ENCODE measurements around the gene ANKS1B. TPM values are rescaled to one million over a fixed set of nuclear protein-coding genes. Genes with fewer than 3 reads are reported as not detected.

Gene ANKS1B
- polyA plus RNA-seq, 6 donors from 2014 or later, result not detected

- no peak for DNase-seq
- Mint-ChIP-seq H3K4me3 (no peak overlapping the region), H3K9me3 (peaks cover 4 to 26% (median 10%) of the 10 kb centered on the region in 7 donors), H3K27me3 (no peaks in the 10 kb centered on the region), H3K36me3 (no peaks in the 10 kb centered on the region), H3K4me1 (no peaks in the 10 kb centered on the region), H3K27ac (no peak overlapping the region)
- no peak for ATAC-seq (ENCODE audit: low read depth in 2 of 2)
Measured at GRCh38 chr12:99454539-99455172, 530.1 kb downstream of the ANKS1B start.

- no peaks in the 10 kb centered on the region for H3K36me3 Mint-ChIP-seq
- H3K27me3 Mint-ChIP-seq, result no peaks in the 10 kb centered on the region
- H3K27ac Mint-ChIP-seq, result no peak overlapping the region
- H3K4me3 Mint-ChIP-seq, result no peak overlapping the region
- DNase-seq (no peak), ATAC-seq (ENCODE audit: low read depth in 2 of 2) (no peak)
- no peaks in the 10 kb centered on the region for H3K4me1 Mint-ChIP-seq
- peaks cover 4 to 23% (median 10%) of the 10 kb centered on the region in 7 donors for H3K9me3 Mint-ChIP-seq
Measured at GRCh38 chr12:99453836-99454538, 530.7 kb downstream of the ANKS1B start.

GRCh38 chr12:99450036-99450630, 534.6 kb downstream of the ANKS1B start:
- DNase-seq (no peak), ATAC-seq (ENCODE audit: low read depth in 2 of 2) (no peak)
- H3K27me3 Mint-ChIP-seq, result no peaks in the 10 kb centered on the region
- H3K36me3 Mint-ChIP-seq, result no peaks in the 10 kb centered on the region
- H3K27ac Mint-ChIP-seq, result no peak overlapping the region
- no peaks in the 10 kb centered on the region for H3K4me1 Mint-ChIP-seq
- H3K4me3 Mint-ChIP-seq, result no peak overlapping the region
- H3K9me3 Mint-ChIP-seq, result peaks cover 2 to 9% (median 7%) of the 10 kb centered on the region in 7 donors

GRCh38 chr12:99444859-99445316, 539.8 kb downstream of the ANKS1B start:
- H3K27me3 Mint-ChIP-seq, result no peaks in the 10 kb centered on the region
- no peaks in the 10 kb centered on the region for H3K4me1 Mint-ChIP-seq
- ATAC-seq (ENCODE audit: low read depth in 2 of 2) (no peak), DNase-seq (no peak)
- no peaks in the 10 kb centered on the region for H3K36me3 Mint-ChIP-seq
- H3K27ac Mint-ChIP-seq, result no peak overlapping the region
- H3K4me3 Mint-ChIP-seq, result no peak overlapping the region
- H3K9me3 Mint-ChIP-seq, result peaks cover 0 to 8% (median 4%) of the 10 kb centered on the region in 7 donors

GRCh38 chr12:99442758-99443157, 542.0 kb downstream of the ANKS1B start:
- H3K36me3 Mint-ChIP-seq, result no peaks in the 10 kb centered on the region
- DNase-seq (no peak), ATAC-seq (ENCODE audit: low read depth in 2 of 2) (no peak)
- no peaks in the 10 kb centered on the region for H3K4me1 Mint-ChIP-seq
- no peak overlapping the region for H3K27ac Mint-ChIP-seq
- H3K27me3 Mint-ChIP-seq, result no peaks in the 10 kb centered on the region
- peaks cover 0 to 6% (median 4%) of the 10 kb centered on the region in 7 donors for H3K9me3 Mint-ChIP-seq
- no peak overlapping the region for H3K4me3 Mint-ChIP-seq

- no peaks in the 10 kb centered on the region for H3K4me1 Mint-ChIP-seq
- no peak overlapping the region for H3K4me3 Mint-ChIP-seq
- ATAC-seq (ENCODE audit: low read depth in 2 of 2) (no peak), DNase-seq (no peak)
- no peaks in the 10 kb centered on the region for H3K36me3 Mint-ChIP-seq
- H3K27ac Mint-ChIP-seq, result no peak overlapping the region
- no peaks in the 10 kb centered on the region for H3K27me3 Mint-ChIP-seq
- H3K9me3 Mint-ChIP-seq, result peaks cover 0 to 4% (median 3%) of the 10 kb centered on the region in 7 donors
Measured at GRCh38 chr12:99439399-99439798, 545.3 kb downstream of the ANKS1B start.

- Mint-ChIP-seq H3K4me3 (no peak overlapping the region), H3K27me3 (no peaks in the 10 kb centered on the region), H3K9me3 (peaks cover 0 to 13% (median 4%) of the 10 kb centered on the region in 7 donors), H3K27ac (no peak overlapping the region), H3K4me1 (no peaks in the 10 kb centered on the region), H3K36me3 (no peaks in the 10 kb centered on the region)
- DNase-seq (no peak), ATAC-seq (ENCODE audit: low read depth in 2 of 2) (no peak)
Measured at GRCh38 chr12:99436584-99436983, 548.2 kb downstream of the ANKS1B start.

- Mint-ChIP-seq H3K27ac (no peak overlapping the region), H3K4me1 (no peaks in the 10 kb centered on the region), H3K36me3 (no peaks in the 10 kb centered on the region), H3K9me3 (peaks cover 0 to 13% (median 4%) of the 10 kb centered on the region in 7 donors), H3K27me3 (no peaks in the 10 kb centered on the region), H3K4me3 (no peak overlapping the region)
- ATAC-seq (ENCODE audit: low read depth in 2 of 2) (no peak), DNase-seq (no peak)
Measured at GRCh38 chr12:99435095-99435791, 549.5 kb downstream of the ANKS1B start.

GRCh38 chr12:99433155-99433554, 551.6 kb downstream of the ANKS1B start:
- Mint-ChIP-seq H3K9me3 (peaks cover 0 to 17% (median 4%) of the 10 kb centered on the region in 7 donors), H3K27ac (no peak overlapping the region), H3K4me3 (no peak overlapping the region), H3K4me1 (no peaks in the 10 kb centered on the region), H3K36me3 (no peaks in the 10 kb centered on the region), H3K27me3 (no peaks in the 10 kb centered on the region)
- ATAC-seq (ENCODE audit: low read depth in 2 of 2) (no peak), DNase-seq (no peak)

GRCh38 chr12:99431203-99431602, 553.5 kb downstream of the ANKS1B start:
- H3K27me3 Mint-ChIP-seq, result no peaks in the 10 kb centered on the region
- H3K36me3 Mint-ChIP-seq, result no peaks in the 10 kb centered on the region
- ATAC-seq (ENCODE audit: low read depth in 2 of 2), result no peak
- no peak overlapping the region for H3K4me3 Mint-ChIP-seq
- H3K4me1 Mint-ChIP-seq, result no peaks in the 10 kb centered on the region
- no peak for DNase-seq
- peaks cover 0 to 29% (median 3%) of the 10 kb centered on the region in 7 donors for H3K9me3 Mint-ChIP-seq
- no peak overlapping the region for H3K27ac Mint-ChIP-seq

- Mint-ChIP-seq H3K27me3 (no peaks in the 10 kb centered on the region), H3K27ac (no peak overlapping the region), H3K4me1 (no peaks in the 10 kb centered on the region), H3K9me3 (peaks cover 0 to 17% (median 2%) of the 10 kb centered on the region in 7 donors), H3K36me3 (no peaks in the 10 kb centered on the region), H3K4me3 (no peak overlapping the region)
- no peak for ATAC-seq (ENCODE audit: low read depth in 2 of 2)
- DNase-seq, result no peak
Measured at GRCh38 chr12:99427104-99427503, 557.6 kb downstream of the ANKS1B start.

GRCh38 chr12:99418379-99418778, 566.4 kb downstream of the ANKS1B start:
- ATAC-seq (ENCODE audit: low read depth in 2 of 2) (no peak), DNase-seq (no peak)
- no peaks in the 10 kb centered on the region for H3K4me1 Mint-ChIP-seq
- H3K36me3 Mint-ChIP-seq, result no peaks in the 10 kb centered on the region
- H3K27ac Mint-ChIP-seq, result no peak overlapping the region
- peaks cover 0 to 12% (median 5%) of the 10 kb centered on the region in 7 donors for H3K9me3 Mint-ChIP-seq
- no peaks in the 10 kb centered on the region for H3K27me3 Mint-ChIP-seq
- no peak overlapping the region for H3K4me3 Mint-ChIP-seq

- no peak overlapping the region for H3K4me3 Mint-ChIP-seq
- H3K9me3 Mint-ChIP-seq, result peaks cover 0 to 22% (median 12%) of the 10 kb centered on the region in 7 donors
- H3K36me3 Mint-ChIP-seq, result no peaks in the 10 kb centered on the region
- ATAC-seq (ENCODE audit: low read depth in 2 of 2), result no peak
- peak overlapping the region in 1 of 6 donors; percentile 39 for H3K27ac Mint-ChIP-seq
- H3K27me3 Mint-ChIP-seq, result no peaks in the 10 kb centered on the region
- DNase-seq, result no peak
- no peaks in the 10 kb centered on the region for H3K4me1 Mint-ChIP-seq
Measured at GRCh38 chr12:99413751-99414150, 571.0 kb downstream of the ANKS1B start.

Data from naive B cell (primary cell).